Breast epithelium (tissue), 4 donors: ENCODE data around the gene FAM3D. TPM values are rescaled to one million over a fixed set of nuclear protein-coding genes. Genes with fewer than 3 reads are reported as not detected.
"Not testable (repeated sequence)": the region's sequence is repeated elsewhere in the genome, so short reads cannot be mapped to it uniquely, and the experiment has no call there.

Experiments
- DNase-seq, 2 donors: peaks; one replicate each; pipeline ENCODE4 v3.0.0-alpha.2; 2019; ENCODE audit warnings: low spot score in 2 of 2
- H3K27ac ChIP-seq, 2 donors: fragments of 200-600 bp; sonication (generic) in 1 of 2; one replicate each; pipeline ENCODE4 v1.5.1; 2016 to 2019; ENCODE audit warnings: mild to moderate bottlenecking in 1 of 2
- H3K27me3 ChIP-seq, 2 donors: fragments of 200-600 bp; sonication (generic) in 1 of 2; one replicate each; pipeline versions ENCODE4 v1.5.1 to v1.6.0; 2017 to 2019; ENCODE audit warnings: control low read depth in 1 of 2, mild to moderate bottlenecking in 1 of 2
- H3K36me3 ChIP-seq: fragments of 200-600 bp; one replicate; pipeline ENCODE4 v1.5.1; 2019
- H3K4me1 ChIP-seq, 2 donors: fragments of 200-600 bp; sonication (generic); one replicate each; pipeline ENCODE4 v1.5.1; 2016 to 2019; ENCODE audit warnings: control low read depth in 1 of 2
- H3K4me3 ChIP-seq, 3 donors: fragments of 200-600 bp; sonication (generic); 1 replicate in 2 of 3; 2 replicates in 1 of 3; pipeline ENCODE4 v1.5.1; 2016 to 2019; ENCODE audit warnings: mild to moderate bottlenecking in 3 of 3, moderate library complexity in 2 of 3
- H3K9me3 ChIP-seq, 2 donors: fragments of 200-600 bp; sonication (generic) in 1 of 2; one replicate each; pipeline ENCODE4 v1.5.1; 2016 to 2019; ENCODE audit warnings: control low read depth in 1 of 2
- POLR2A ChIP-seq: fragments of 450-650 bp; IDR thresholded peaks from one replicate; pipeline ENCODE4 v1.6.1; 2016; ENCODE audit warnings: antibody characterized with exemption, mild to moderate bottlenecking, moderate library complexity
- POLR2AphosphoS5 ChIP-seq, 3 donors: sonication (generic); formaldehyde crosslinking; IDR thresholded peaks; one replicate each; pipeline ENCODE4 v1.6.1; 2017; ENCODE audit warnings: antibody characterized with exemption in 3 of 3
- intact Hi-C: fragments of 100-400 bp; cut with DNase I; formaldehyde crosslinking; loops from one replicate; pipeline ENCODE4 v1.15.1; 2023; ENCODE audit warnings: low total_unique reads
- total RNA-seq, 3 donors: library from RNA; depleted of rRNA; stranded (reverse); fragments of >200 nt; gene quantifications; one replicate each; pipeline ENCODE4 v1.1.0, GENCODE V29; 2016
- TF ChIP-seq, protein P1 (sequence below), 3 donors: fragments of 450-650 bp; IDR thresholded peaks; one replicate each; pipeline ENCODE4 v1.5.1; 2016 to 2017; ENCODE audit warnings: antibody characterized with exemption in 3 of 3, mild to moderate bottlenecking in 3 of 3, moderate library complexity in 3 of 3

FAM3D gene
- 10 to 100 TPM in 1 of 3 donors, 1 to 10 TPM in 1, not detected in 1; 4.3 to 17.6 TPM for total RNA-seq

GRCh38 chr3:58666683-58667082, at the start of gene FAM3D:
Gene FAM3D (minus strand): TSS chr3:58666774. CDS start chr3:58655563, 11,211 bp downstream.
- H3K9me3 ChIP-seq: no peaks in the 10 kb centered on the region
- no peaks in the 10 kb centered on the region for H3K4me1 ChIP-seq
- no peaks in the 10 kb centered on the region for H3K27me3 ChIP-seq
- intact Hi-C loops: no loop called here
- no peak within 1 kb of the TSS for H3K4me3 ChIP-seq
- no peak for DNase-seq
- H3K36me3 ChIP-seq: no peaks in the 10 kb centered on the region
- H3K27ac ChIP-seq: no peak within 1 kb of the TSS
- TF ChIP-seq POLR2AphosphoS5 (IDR thresholded peaks at IDR 0.05) (no peak), POLR2A (no peak)
- TF ChIP-seq, protein P1, sequence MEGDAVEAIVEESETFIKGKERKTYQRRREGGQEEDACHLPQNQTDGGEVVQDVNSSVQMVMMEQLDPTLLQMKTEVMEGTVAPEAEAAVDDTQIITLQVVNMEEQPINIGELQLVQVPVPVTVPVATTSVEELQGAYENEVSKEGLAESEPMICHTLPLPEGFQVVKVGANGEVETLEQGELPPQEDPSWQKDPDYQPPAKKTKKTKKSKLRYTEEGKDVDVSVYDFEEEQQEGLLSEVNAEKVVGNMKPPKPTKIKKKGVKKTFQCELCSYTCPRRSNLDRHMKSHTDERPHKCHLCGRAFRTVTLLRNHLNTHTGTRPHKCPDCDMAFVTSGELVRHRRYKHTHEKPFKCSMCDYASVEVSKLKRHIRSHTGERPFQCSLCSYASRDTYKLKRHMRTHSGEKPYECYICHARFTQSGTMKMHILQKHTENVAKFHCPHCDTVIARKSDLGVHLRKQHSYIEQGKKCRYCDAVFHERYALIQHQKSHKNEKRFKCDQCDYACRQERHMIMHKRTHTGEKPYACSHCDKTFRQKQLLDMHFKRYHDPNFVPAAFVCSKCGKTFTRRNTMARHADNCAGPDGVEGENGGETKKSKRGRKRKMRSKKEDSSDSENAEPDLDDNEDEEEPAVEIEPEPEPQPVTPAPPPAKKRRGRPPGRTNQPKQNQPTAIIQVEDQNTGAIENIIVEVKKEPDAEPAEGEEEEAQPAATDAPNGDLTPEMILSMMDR (IDR thresholded peaks at IDR 0.05): no peak

DNA sequence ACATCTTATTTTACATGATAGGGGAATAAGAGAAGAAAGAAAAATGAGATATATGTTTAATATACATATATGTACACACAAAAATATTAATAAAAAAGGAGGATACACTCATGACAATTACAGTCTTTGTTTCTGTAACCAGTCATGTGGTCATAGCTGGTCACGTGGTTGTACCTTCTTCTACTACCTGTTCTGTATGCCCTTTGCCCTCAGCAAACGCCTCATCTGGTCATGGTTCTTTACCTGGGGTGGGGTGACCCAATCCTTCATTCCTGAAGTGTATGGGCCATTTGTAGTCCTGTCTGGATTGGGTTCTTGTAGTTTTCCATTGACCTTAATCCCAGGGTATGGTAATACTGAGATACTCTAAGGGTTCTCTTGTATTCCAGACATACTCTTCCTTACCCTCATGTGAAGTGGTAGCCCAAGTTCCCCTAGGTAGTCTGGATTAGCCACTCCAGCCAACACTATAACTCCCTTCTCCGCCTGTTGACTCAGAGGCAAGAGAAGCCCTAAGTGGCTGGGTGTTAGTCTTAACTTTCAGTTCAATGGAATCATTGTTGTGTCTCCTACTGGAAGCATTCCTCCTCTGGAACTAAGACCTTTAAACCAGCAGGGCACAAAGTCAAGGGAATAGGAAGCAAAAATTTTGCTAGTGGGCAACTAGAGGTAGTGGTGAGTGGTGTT, 47.3 kb upstream of the FAM3D start:
- no peaks in the 10 kb centered on the region for H3K9me3 ChIP-seq
- no peaks in the 10 kb centered on the region for H3K4me1 ChIP-seq
- no peak overlapping the region for H3K27ac ChIP-seq
- H3K27me3 ChIP-seq: no peaks in the 10 kb centered on the region
- no peak for TF ChIP-seq POLR2AphosphoS5 (IDR thresholded peaks at IDR 0.05)
- TF ChIP-seq, protein P1 (IDR thresholded peaks at IDR 0.05): no peak
- no peak for TF ChIP-seq POLR2A
- no peaks in the 10 kb centered on the region for H3K36me3 ChIP-seq
- DNase-seq: no peak
- intact Hi-C loops: no loop called here
- no peak overlapping the region for H3K4me3 ChIP-seq

DNA sequence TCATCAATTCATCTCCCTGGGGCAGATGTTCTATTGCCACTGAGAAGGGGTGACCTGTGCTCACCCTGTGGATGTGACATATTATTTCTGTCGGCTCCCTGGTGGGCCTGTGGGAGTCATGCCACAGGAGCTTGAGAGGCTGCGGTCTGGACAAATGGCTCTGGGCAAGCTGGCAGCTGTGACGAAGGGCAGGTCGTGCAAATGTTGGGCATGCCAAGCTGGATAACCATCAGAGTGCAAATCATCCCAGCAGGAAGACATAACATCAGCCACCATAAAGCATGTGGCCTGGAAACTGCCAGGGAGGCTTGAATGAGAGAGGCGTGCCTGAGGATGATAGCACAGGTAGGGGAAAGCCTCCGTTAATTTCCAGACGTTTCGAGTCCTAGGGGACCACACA, 45.3 kb upstream of the FAM3D start:
- Histone ChIP-seq H3K4me1 (no peaks in the 10 kb centered on the region), H3K36me3 (no peaks in the 10 kb centered on the region), H3K27ac (no peak overlapping the region), H3K9me3 (no peaks in the 10 kb centered on the region), H3K4me3 (no peak overlapping the region), H3K27me3 (no peaks in the 10 kb centered on the region)
- TF ChIP-seq POLR2A: no peak
- TF ChIP-seq, protein P1 (IDR thresholded peaks at IDR 0.05): no peak
- no peak for TF ChIP-seq POLR2AphosphoS5 (IDR thresholded peaks at IDR 0.05)
- no peak for DNase-seq
- intact Hi-C loops: no loop called here

- H3K36me3 ChIP-seq, H3K4me1 ChIP-seq, H3K27ac ChIP-seq, H3K4me3 ChIP-seq, H3K27me3 ChIP-seq, DNase-seq, H3K9me3 ChIP-seq, intact Hi-C loops: not testable (repeated sequence)
Observed at GRCh38 chr3:58708983-58709382, 42.4 kb upstream of the FAM3D start.

- intact Hi-C loops: no loop called here
Observed at GRCh38 chr3:58708116-58708791, 41.7 kb upstream of the FAM3D start.

DNA sequence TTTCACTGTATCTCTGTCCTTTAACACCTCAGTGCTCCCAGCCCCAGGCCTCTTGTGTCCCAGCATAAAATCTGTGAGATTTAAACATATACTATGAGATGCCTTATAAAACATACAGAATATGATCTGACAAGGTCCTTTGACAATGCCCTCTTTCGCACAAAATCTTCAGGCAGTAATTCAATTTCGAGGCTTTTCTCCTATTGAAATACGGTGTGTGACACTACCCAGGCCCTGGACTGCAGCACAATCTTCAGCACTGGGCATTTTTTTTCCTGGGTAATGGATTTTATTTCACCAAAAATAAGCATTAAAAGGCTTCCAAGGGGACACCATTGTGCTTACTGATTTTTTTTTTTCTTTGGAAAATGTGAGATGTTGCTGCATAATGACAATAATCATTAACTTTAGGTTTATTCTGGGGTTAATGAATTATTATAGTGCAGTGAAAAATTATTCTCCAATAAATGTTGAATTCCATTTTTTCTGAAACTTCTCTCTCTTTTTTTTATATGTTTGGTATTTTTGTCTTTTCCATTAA, 40.9 kb upstream of the FAM3D start:
- Histone ChIP-seq H3K27me3 (no peaks in the 10 kb centered on the region), H3K9me3 (no peaks in the 10 kb centered on the region), H3K36me3 (no peaks in the 10 kb centered on the region), H3K4me3 (no peak overlapping the region), H3K27ac (no peak overlapping the region), H3K4me1 (no peaks in the 10 kb centered on the region)
- no peak for DNase-seq
- intact Hi-C loops: no loop called here
- TF ChIP-seq POLR2AphosphoS5 (IDR thresholded peaks at IDR 0.05) (no peak), POLR2A (no peak)
- TF ChIP-seq, protein P1 (IDR thresholded peaks at IDR 0.05): no peak

More at GRCh38 chr3:58708116-58708791, 41.7 kb upstream of the FAM3D start:
- H3K27ac ChIP-seq: no peak overlapping the region
- no peaks in the 10 kb centered on the region for H3K36me3 ChIP-seq
- no peaks in the 10 kb centered on the region for H3K4me1 ChIP-seq
- no peak overlapping the region for H3K4me3 ChIP-seq
- TF ChIP-seq POLR2AphosphoS5 (IDR thresholded peaks at IDR 0.05) (no peak), POLR2A (no peak)
- no peaks in the 10 kb centered on the region for H3K9me3 ChIP-seq
- no peak for DNase-seq
- no peaks in the 10 kb centered on the region for H3K27me3 ChIP-seq
